22Rv1 (cell line): ENCODE results near the gene TM4SF20.
"Not testable (repeated sequence)": the region's sequence is repeated elsewhere in the genome, so short reads cannot be mapped to it uniquely, and the experiment has no call there.

Experiments
- H3K27ac ChIP-seq: fragments of 450-650 bp; 2 replicates; pipeline ENCODE4 v1.5.1; 2017
- CTCF ChIP-seq: fragments of 450-650 bp; IDR thresholded peaks from 2 replicates; pipeline ENCODE4 v1.5.1; 2017; ENCODE audit warnings: mild to moderate bottlenecking
- ZFX ChIP-seq: fragments of 450-650 bp; IDR thresholded peaks from 2 replicates; pipeline ENCODE4 v1.6.1; 2017; ENCODE audit warnings: antibody characterized with exemption, borderline replicate concordance

The TM4SF20 gene

GRCh38 chr2:227373389-227373788, 5.7 kb downstream of the TM4SF20 start:
- no peak overlapping the region for H3K27ac ChIP-seq
- TF ChIP-seq ZFX (no peak), CTCF (no peak)

GRCh38 chr2:227370791-227371312, 8.3 kb downstream of the TM4SF20 start:
- no peak overlapping the region for H3K27ac ChIP-seq

GRCh38 chr2:227370092-227370491, 9.0 kb downstream of the TM4SF20 start:
- no peak for TF ChIP-seq ZFX
- TF ChIP-seq CTCF: no peak
- H3K27ac ChIP-seq: no peak overlapping the region

More at GRCh38 chr2:227370791-227371312, 8.3 kb downstream of the TM4SF20 start:
- TF ChIP-seq ZFX (no peak), CTCF (no peak)

GRCh38 chr2:227368574-227368973, 10.5 kb downstream of the TM4SF20 start:
- no peak overlapping the region for H3K27ac ChIP-seq
- no peak for TF ChIP-seq CTCF
- no peak for TF ChIP-seq ZFX

GRCh38 chr2:227367427-227367795, 11.7 kb downstream of the TM4SF20 start:
- no peak for TF ChIP-seq ZFX
- no peak for TF ChIP-seq CTCF
- no peak overlapping the region for H3K27ac ChIP-seq

- TF ChIP-seq ZFX (no peak), CTCF (no peak)
- no peak overlapping the region for H3K27ac ChIP-seq
These were observed 12.2 kb downstream of the TM4SF20 start for GRCh38 chr2:227366769-227367426.

GRCh38 chr2:227365833-227366232, 13.3 kb downstream of the TM4SF20 start:
- TF ChIP-seq ZFX (no peak), CTCF (no peak)
- no peak overlapping the region for H3K27ac ChIP-seq

GRCh38 chr2:227364585-227365263, 14.4 kb downstream of the TM4SF20 start:
- not testable (repeated sequence) for H3K27ac ChIP-seq
